Caco-2 (cell line): ENCODE data around the gene TDRD10. TPM values are rescaled to one million over a fixed set of nuclear protein-coding genes. Genes with fewer than 3 reads are reported as not detected.
A peak's percentile ranks its signal among the peaks of the same experiment; 100 is the strongest.
"Not testable (repeated sequence)": the region's sequence is repeated elsewhere in the genome, so short reads cannot be mapped to it uniquely, and the experiment has no call there.

Source experiments
- BruUV-seq: library from RNA; stranded (reverse); fragments of 400-500 nt; replicated peaks from 2 replicates; lab custom pipeline; 2021; lab: Mats Ljungman, UMichigan
- CTCF ChIA-PET: fragments of 300-600 bp; sonication (Branson Sonifier 250); formaldehyde crosslinking; loops from one replicate; lab custom pipeline; 2022; ENCODE audit warnings: antibody characterized with exemption; lab: Charles Lee
- POLR2A ChIA-PET: fragments of 300-600 bp; sonication (Branson Sonifier 250); formaldehyde crosslinking; loops from one replicate; lab custom pipeline; 2022; ENCODE audit warnings: antibody characterized with exemption; lab: Charles Lee
- DNase-seq, 2 experiments: peaks; one replicate each; pipeline versions ENCODE4 v3.0.0 to v3.0.0-alpha.2; 2020 to 2022
- H3K27me3 ChIP-seq: replicated peaks from 2 replicates; pipeline ENCODE4 v1.6.0; 2011; ENCODE audit warnings: low read length; ENCODE audit not compliant: control insufficient read depth, insufficient read depth
- H3K36me3 ChIP-seq: 2 replicates; pipeline ENCODE4 v1.5.1; 2011; ENCODE audit warnings: low read length; ENCODE audit not compliant: control insufficient read depth, insufficient read depth
- H3K4me1 ChIP-seq: fragments of 250-450 bp; sonication (Bioruptor Pico); 2 replicates; pipeline ENCODE4 v1.5.1; 2020; ENCODE audit warnings: mild to moderate bottlenecking
- H3K4me3 ChIP-seq: 2 replicates; pipeline ENCODE4 v1.5.1; 2011; ENCODE audit warnings: low read depth, mild to moderate bottlenecking, control low read depth, low read length
- H3K9me3 ChIP-seq: fragments of 250-450 bp; sonication (Bioruptor Pico); 2 replicates; pipeline ENCODE4 v1.5.1; 2020; ENCODE audit warnings: mild to moderate bottlenecking, moderate library complexity
- H3K27ac Mint-ChIP-seq: one replicate; pipeline ENCODE4 v1.8.0; 2022; ENCODE audit warnings: mixed read lengths; ENCODE audit not compliant: unreplicated experiment
- H3K27me3 Mint-ChIP-seq: one replicate; pipeline ENCODE4 v1.8.0; 2022; ENCODE audit warnings: mixed read lengths; ENCODE audit not compliant: insufficient read depth, unreplicated experiment
- H3K36me3 Mint-ChIP-seq: one replicate; pipeline ENCODE4 v1.8.0; 2022; ENCODE audit warnings: mild to moderate bottlenecking, mixed read lengths; ENCODE audit not compliant: insufficient read depth, unreplicated experiment
- H3K4me1 Mint-ChIP-seq: one replicate; pipeline ENCODE4 v1.8.0; 2022; ENCODE audit warnings: low read depth, mixed read lengths; ENCODE audit not compliant: unreplicated experiment
- H3K4me3 Mint-ChIP-seq: one replicate; pipeline ENCODE4 v1.8.0; 2022; ENCODE audit warnings: mild to moderate bottlenecking, moderate library complexity, mixed read lengths; ENCODE audit not compliant: unreplicated experiment
- H3K9me3 Mint-ChIP-seq: one replicate; pipeline ENCODE4 v1.8.0; 2022; ENCODE audit warnings: mixed read lengths; ENCODE audit not compliant: unreplicated experiment
- CTCF ChIP-seq, 2 experiments: fragments of 200-600 bp in 1 of 2; IDR thresholded peaks; 1 replicate in 1 of 2; 2 replicates in 1 of 2; pipeline versions ENCODE4 v1.5.1 to v1.8.0; 2011 to 2022; ENCODE audit warnings: antibody characterized with exemption in 1 of 2, control low read depth in 1 of 2, inconsistent platforms in 1 of 2, low read depth in 1 of 2, low read length in 1 of 2, mild to moderate bottlenecking in 1 of 2, moderate library complexity in 1 of 2; ENCODE audit not compliant: insufficient read depth in 1 of 2, severe bottlenecking in 1 of 2, unreplicated experiment in 1 of 2
- intact Hi-C: fragments of 100-400 bp; cut with micrococcal nuclease; formaldehyde crosslinking; loops from one replicate; pipeline ENCODE4 v1.10.0; 2022; ENCODE audit not compliant: unreplicated experiment
- total RNA-seq: library from RNA; stranded (reverse); gene quantifications from 2 replicates; pipeline ENCODE4 v1.2.3, GENCODE V29; 2022

The TDRD10 gene
- total RNA-seq, 1 experiment from 2014 or later, result not detected

- POLR2A ChIA-PET, result no interaction called here
- no peaks in the 10 kb centered on the region for H3K27me3 ChIP-seq
- intact Hi-C loops, result no loop called here
Observed at GRCh38 chr1:154529308-154529707, 27.3 kb downstream of the TDRD10 start.

GRCh38 chr1:154531950-154532349 is 29.9 kb downstream of the TDRD10 start:
- H3K4me3 Mint-ChIP-seq, H3K4me1 Mint-ChIP-seq, H3K9me3 ChIP-seq, H3K9me3 Mint-ChIP-seq, POLR2A ChIA-PET, BruUV-seq, DNase-seq, H3K4me3 ChIP-seq, H3K4me1 ChIP-seq, intact Hi-C loops, H3K27ac Mint-ChIP-seq, H3K36me3 ChIP-seq, H3K27me3 Mint-ChIP-seq, H3K36me3 Mint-ChIP-seq, H3K27me3 ChIP-seq: not testable (repeated sequence)
- CTCF ChIA-PET, result interaction anchor here (1.5 kb wide), 1 partner anchor 14 kb away, joined by 7 read pairs; no protein-coding TSS in a partner anchor

More at GRCh38 chr1:154529308-154529707, 27.3 kb downstream of the TDRD10 start:
- no peak overlapping the region for H3K27ac Mint-ChIP-seq
- H3K27me3 Mint-ChIP-seq, result peaks cover under 1% of the 10 kb centered on the region
- no peak overlapping the region for H3K4me3 Mint-ChIP-seq
- H3K36me3 Mint-ChIP-seq, result no peaks in the 10 kb centered on the region
- BruUV-seq, result no TSS peak
- H3K9me3 Mint-ChIP-seq, result no peaks in the 10 kb centered on the region
- CTCF ChIA-PET, result no interaction called here
- Histone ChIP-seq H3K9me3 (no peaks in the 10 kb centered on the region), H3K4me1 (no peaks in the 10 kb centered on the region), H3K4me3 (no peak overlapping the region), H3K36me3 (no peaks in the 10 kb centered on the region)
- TF ChIP-seq CTCF (IDR thresholded peaks at IDR 0.05; ENCODE audit: insufficient read depth in 1 of 2, low read depth in 1 of 2, low read length in 1 of 2, severe bottlenecking in 1 of 2, unreplicated experiment in 1 of 2), result no peak
- no peaks in the 10 kb centered on the region for H3K4me1 Mint-ChIP-seq
- no peak for DNase-seq

- Mint-ChIP-seq H3K4me3 (no peak overlapping the region), H3K4me1 (no peaks in the 10 kb centered on the region), H3K27me3 (peaks cover 10% of the 10 kb centered on the region), H3K27ac (no peak overlapping the region), H3K9me3 (no peaks in the 10 kb centered on the region), H3K36me3 (no peaks in the 10 kb centered on the region)
- CTCF ChIA-PET, result interaction anchor here (1.0 to 1.3 kb wide), 3 partner anchors 12 to 544 kb away, joined by 3 to 13 read pairs (median 4); partner anchors contain the start of gene EFNA3
- Histone ChIP-seq H3K4me3 (no peak overlapping the region), H3K4me1 (no peaks in the 10 kb centered on the region), H3K27me3 (no peaks in the 10 kb centered on the region), H3K9me3 (no peaks in the 10 kb centered on the region), H3K36me3 (no peaks in the 10 kb centered on the region)
- POLR2A ChIA-PET, result no interaction called here
- intact Hi-C loops, result no loop called here
- BruUV-seq, result no TSS peak
- DNase-seq, result peak; percentile 67 to 73
- peak; percentile 75 to 81 for TF ChIP-seq CTCF (IDR thresholded peaks at IDR 0.05; ENCODE audit: insufficient read depth in 1 of 2, low read depth in 1 of 2, low read length in 1 of 2, severe bottlenecking in 1 of 2, unreplicated experiment in 1 of 2)
Observed at GRCh38 chr1:154533952-154534844, 32.2 kb downstream of the TDRD10 start.
